PC-3 (cell line): ENCODE results near the gene RNF175. TPM values are rescaled to one million over a fixed set of nuclear protein-coding genes. Genes with fewer than 3 reads are reported as not detected.

Experiments used
- ATAC-seq: fragments of 200-7000 bp; cut with Tn5 transposase; 2 replicates; pipeline ENCODE4 v1.9.1; 2020; ENCODE audit warnings: mild to moderate bottlenecking, moderate library complexity
- BruUV-seq: library from RNA; stranded (reverse); fragments of 400-500 nt; replicated peaks from 2 replicates; lab custom pipeline; 2021; lab: Mats Ljungman, UMichigan
- CTCF ChIA-PET: fragments of 300-600 bp; sonication (Branson Sonifier 250); formaldehyde crosslinking; loops from one replicate; lab custom pipeline; 2022; ENCODE audit warnings: antibody characterized with exemption; lab: Charles Lee
- POLR2A ChIA-PET: fragments of 300-600 bp; sonication (Branson Sonifier 250); formaldehyde crosslinking; loops from one replicate; lab custom pipeline; 2022; ENCODE audit warnings: antibody characterized with exemption; ENCODE audit not compliant: unreplicated experiment; lab: Charles Lee
- DNase-seq: peaks from one replicate; pipeline ENCODE4 v3.0.0-alpha.2; 2015
- H2AFZ ChIP-seq: fragments of 300-600 bp; sonication (generic); 2 replicates; pipeline ENCODE4 v1.6.0; 2016; ENCODE audit warnings: antibody characterized with exemption, low read length
- H3F3A ChIP-seq: fragments of 300-600 bp; sonication (generic); one replicate; pipeline ENCODE4 v1.6.0; 2017; ENCODE audit warnings: antibody characterized with exemption, low read length, control low read depth, mild to moderate bottlenecking; ENCODE audit not compliant: unreplicated experiment
- H3K27ac ChIP-seq: fragments of 300-600 bp; sonication (generic); 2 replicates; pipeline ENCODE4 v1.5.1; 2016; ENCODE audit warnings: mild to moderate bottlenecking, low read length
- H3K27me3 ChIP-seq: fragments of 300-600 bp; sonication (generic); 2 replicates; pipeline ENCODE4 v1.6.1; 2016; ENCODE audit warnings: low read length, mixed read lengths
- H3K36me3 ChIP-seq: fragments of 300-600 bp; sonication (generic); 2 replicates; pipeline ENCODE4 v1.6.1; 2016; ENCODE audit warnings: low read depth, mixed run types, low read length, mixed read lengths
- H3K4me1 ChIP-seq: fragments of 300-600 bp; sonication (generic); 2 replicates; pipeline ENCODE4 v1.5.1; 2016; ENCODE audit warnings: low read length; ENCODE audit not compliant: insufficient read depth
- H3K4me2 ChIP-seq: fragments of 300-600 bp; sonication (generic); 2 replicates; pipeline ENCODE4 v1.6.0; 2016; ENCODE audit warnings: low read length
- H3K4me3 ChIP-seq: fragments of 300-600 bp; sonication (generic); 2 replicates; pipeline ENCODE4 v1.5.1; 2016; ENCODE audit warnings: mild to moderate bottlenecking, low read length, mixed read lengths
- H3K79me2 ChIP-seq: fragments of 300-600 bp; sonication (generic); 2 replicates; pipeline ENCODE4 v1.6.1; 2017; ENCODE audit warnings: low read length, mixed read lengths
- H3K9ac ChIP-seq: fragments of 300-600 bp; sonication (generic); 2 replicates; pipeline ENCODE4 v1.6.0; 2016; ENCODE audit warnings: mild to moderate bottlenecking, low read length
- H3K9me2 ChIP-seq: fragments of 300-600 bp; sonication (generic); replicated peaks from 2 replicates; pipeline ENCODE4 v1.6.1; 2016; ENCODE audit warnings: mixed run types, low read length, mixed read lengths
- H3K9me3 ChIP-seq: fragments of 300-600 bp; sonication (generic); 2 replicates; pipeline ENCODE4 v1.6.1; 2016; ENCODE audit warnings: low read length, mixed read lengths
- H4K20me1 ChIP-seq: fragments of 300-600 bp; sonication (generic); 2 replicates; pipeline ENCODE4 v1.6.1; 2016; ENCODE audit warnings: low read length, mixed read lengths
- CTCF ChIP-seq: fragments of 300-600 bp; sonication (generic); conservative IDR thresholded peaks from 2 replicates; pipeline ENCODE4 v1.5.1; 2017; ENCODE audit warnings: antibody characterized with exemption, low read depth, mild to moderate bottlenecking, low read length
- EZH2 ChIP-seq: fragments of 300-600 bp; sonication (generic); IDR thresholded peaks from one replicate; pipeline ENCODE4 v1.6.1; 2017; ENCODE audit warnings: antibody characterized with exemption, mild to moderate bottlenecking, low read length; ENCODE audit not compliant: unreplicated experiment
- EZH2phosphoT487 ChIP-seq: fragments of 300-600 bp; sonication (generic); IDR thresholded peaks from 2 replicates; pipeline ENCODE4 v1.6.1; 2018; ENCODE audit warnings: mild to moderate bottlenecking, antibody characterized with exemption, low read length, borderline replicate concordance
- intact Hi-C: fragments of 100-400 bp; cut with micrococcal nuclease; formaldehyde crosslinking; loops from 2 replicates; pipeline ENCODE4 v1.9.0; 2023
- total RNA-seq: library from RNA; depleted of rRNA; stranded (reverse); fragments of >200 nt; gene quantifications from 2 replicates; pipeline ENCODE4 v1.2.3, GENCODE V29; 2014

RNF175 gene
- total RNA-seq, 1 experiment from 2014 or later = not detected

DNA sequence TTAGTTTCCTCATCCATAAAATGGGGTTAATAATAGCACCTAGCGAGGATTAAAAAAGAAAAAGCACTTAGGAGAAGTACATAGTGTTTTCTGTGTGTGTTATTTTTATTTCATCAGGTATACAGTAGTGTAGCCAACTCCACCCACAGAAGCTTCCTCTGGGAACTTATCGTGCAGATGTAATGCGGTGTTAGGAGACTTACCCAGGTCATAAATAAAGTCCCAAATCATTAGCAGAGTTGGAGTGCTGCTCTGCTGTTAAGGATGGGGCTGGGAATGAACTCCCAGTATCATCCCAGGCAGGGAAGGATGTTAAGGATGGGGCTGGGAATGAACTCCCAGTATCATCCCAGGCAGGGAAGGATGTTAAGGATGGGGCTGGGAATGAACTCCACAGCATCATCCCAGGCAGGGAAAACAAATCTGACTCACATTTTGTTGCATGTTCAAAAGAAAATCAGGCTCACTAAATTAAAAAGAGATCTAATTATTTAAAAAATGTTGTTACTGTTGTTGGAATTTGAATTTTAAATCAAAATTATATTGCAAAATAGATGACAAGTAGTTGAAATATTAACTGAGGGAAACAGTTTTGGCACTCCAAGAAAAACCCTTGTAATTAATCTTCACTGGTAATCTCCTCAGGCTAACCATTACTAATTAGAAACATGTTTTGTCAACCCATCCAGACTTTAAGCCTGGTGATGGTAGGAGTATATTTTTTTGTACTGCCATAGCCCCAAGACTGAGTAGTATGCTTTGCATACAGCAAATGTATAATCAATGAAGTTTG lies 39.3 kb upstream of the RNF175 start:
- DNase-seq (no peak), ATAC-seq (no peak)
- ChIA-PET CTCF (no interaction called here), POLR2A (no interaction called here)
- Histone ChIP-seq H3K79me2 (no peaks in the 10 kb centered on the region), H3F3A (no peaks in the 10 kb centered on the region), H3K36me3 (no peaks in the 10 kb centered on the region), H4K20me1 (no peaks in the 10 kb centered on the region), H3K27me3 (peaks cover 64% of the 10 kb centered on the region), H3K27ac (no peak overlapping the region), H3K4me3 (no peak overlapping the region), H3K9me3 (no peaks in the 10 kb centered on the region), H3K9me2 (no peaks in the 10 kb centered on the region), H3K9ac (no peak overlapping the region), H2AFZ (no peak overlapping the region), H3K4me2 (no peak overlapping the region), H3K4me1 (no peaks in the 10 kb centered on the region)
- no TSS peak for BruUV-seq
- TF ChIP-seq CTCF = no peak
- TF ChIP-seq EZH2phosphoT487 = no peak
- TF ChIP-seq EZH2 = no peak
- intact Hi-C loops = no loop called here

DNA sequence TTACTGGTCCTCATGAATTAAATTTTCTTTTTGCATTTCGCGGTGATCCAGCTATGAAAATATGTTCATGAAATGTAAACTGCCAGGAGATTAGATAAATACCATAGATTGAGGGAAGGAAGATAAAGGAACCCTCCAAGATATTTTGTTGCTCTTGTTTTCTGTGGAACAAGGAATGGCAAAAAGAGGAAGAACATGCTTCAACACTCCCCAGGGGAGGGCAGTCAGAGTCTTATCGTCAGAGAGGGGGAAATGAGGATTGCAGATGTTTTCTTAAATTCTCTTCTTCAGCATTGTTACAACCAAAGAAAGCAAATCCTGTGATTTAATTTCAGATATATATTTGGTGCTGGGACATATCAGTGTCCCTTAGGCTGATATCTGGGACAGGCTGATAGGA lies 38.6 kb upstream of the RNF175 start:
- intact Hi-C loops = no loop called here
- DNase-seq = no peak
- no peaks in the 10 kb centered on the region for H4K20me1 ChIP-seq
- no peaks in the 10 kb centered on the region for H3K36me3 ChIP-seq
- POLR2A ChIA-PET = no interaction called here
- no peak overlapping the region for H3K27ac ChIP-seq
- H2AFZ ChIP-seq = no peak overlapping the region
- CTCF ChIA-PET = no interaction called here
- no peak overlapping the region for H3K4me3 ChIP-seq
- no peak overlapping the region for H3K9ac ChIP-seq
- no peaks in the 10 kb centered on the region for H3K9me3 ChIP-seq
- no peaks in the 10 kb centered on the region for H3K9me2 ChIP-seq
- H3K79me2 ChIP-seq = no peaks in the 10 kb centered on the region
- H3K4me1 ChIP-seq = no peaks in the 10 kb centered on the region; the same call in 1 of the 2 replicates
- no peak overlapping the region for H3K4me2 ChIP-seq
- no peak for ATAC-seq
- H3K27me3 ChIP-seq = peaks cover 69% of the 10 kb centered on the region
- H3F3A ChIP-seq = no peaks in the 10 kb centered on the region
- no TSS peak for BruUV-seq
- TF ChIP-seq EZH2phosphoT487 (no peak), CTCF (no peak), EZH2 (no peak)

- Histone ChIP-seq H3K4me2 (no peak overlapping the region), H3K9ac (no peak overlapping the region), H2AFZ (no peak overlapping the region), H3K36me3 (no peaks in the 10 kb centered on the region), H3K27ac (no peak overlapping the region), H3K9me3 (no peaks in the 10 kb centered on the region), H3K4me3 (no peak overlapping the region), H3F3A (no peaks in the 10 kb centered on the region), H3K27me3 (peaks cover 73% of the 10 kb centered on the region), H3K9me2 (no peaks in the 10 kb centered on the region), H4K20me1 (no peaks in the 10 kb centered on the region), H3K79me2 (no peaks in the 10 kb centered on the region), H3K4me1 (no peaks in the 10 kb centered on the region; the same call in 1 of the 2 replicates)
- ChIA-PET POLR2A (no interaction called here), CTCF (no interaction called here)
- DNase-seq (peak; percentile 29), ATAC-seq (peak; percentile 53)
- intact Hi-C loops = no loop called here
- no TSS peak for BruUV-seq
- no peak for TF ChIP-seq CTCF
- no peak for TF ChIP-seq EZH2phosphoT487
- TF ChIP-seq EZH2 = no peak
These were observed 34.2 kb upstream of the RNF175 start for GRCh38 chr4:153794006-153794405.
